SU-DHL-6 (cell line): Measurements from ENCODE around the gene PITPNC1.
"Not testable (repeated sequence)": the region's sequence is repeated elsewhere in the genome, so short reads cannot be mapped to it uniquely, and the experiment has no call there.

Experiments used
- H2AFZ ChIP-seq: fragments of 200-600 bp; sonication (generic); 2 replicates; pipeline ENCODE4 v1.6.1; 2014; ENCODE audit warnings: low read depth, mild to moderate bottlenecking, moderate library complexity, mixed read lengths, antibody characterized with exemption, low read length; ENCODE audit not compliant: severe bottlenecking
- H3F3A ChIP-seq: fragments of 200-600 bp; shearing (Covaris generic); 2 replicates; pipeline ENCODE4 v1.6.0; 2016; ENCODE audit warnings: antibody characterized with exemption, mild to moderate bottlenecking; ENCODE audit not compliant: insufficient read depth
- H3K27ac ChIP-seq: fragments of 200-600 bp; sonication (generic); 2 replicates; pipeline ENCODE4 v1.5.1; 2016; ENCODE audit warnings: low read depth, mild to moderate bottlenecking, low read length, moderate library complexity, mixed read lengths
- H3K27me3 ChIP-seq: fragments of 200-600 bp; sonication (generic), shearing (Covaris generic); 2 replicates; pipeline ENCODE4 v1.6.0; 2014; ENCODE audit warnings: mild to moderate bottlenecking, low read length
- H3K36me3 ChIP-seq: fragments of 200-600 bp; sonication (generic); 2 replicates; pipeline ENCODE4 v1.6.1; 2014; ENCODE audit warnings: mild to moderate bottlenecking, low read length, mixed read lengths
- H3K4me2 ChIP-seq: fragments of 300-600, 200-600 bp; shearing (Covaris generic), sonication (generic); 2 replicates; pipeline ENCODE4 v1.6.0; 2014; ENCODE audit warnings: low read length, low read depth, mild to moderate bottlenecking; ENCODE audit not compliant: poor library complexity, severe bottlenecking
- H3K4me3 ChIP-seq: fragments of 200-600 bp; sonication (generic); 2 replicates; pipeline ENCODE4 v1.5.1; 2014; ENCODE audit warnings: antibody characterized with exemption, low read length, mild to moderate bottlenecking, mixed read lengths; ENCODE audit not compliant: insufficient read depth, poor library complexity, severe bottlenecking
- H3K79me2 ChIP-seq: fragments of 200-600 bp; sonication (generic); 2 replicates; pipeline ENCODE4 v1.6.1; 2014; ENCODE audit warnings: mild to moderate bottlenecking, low read length, moderate library complexity; ENCODE audit not compliant: insufficient read depth
- H3K9ac ChIP-seq: fragments of 200-600 bp; sonication (generic); 2 replicates; pipeline ENCODE4 v1.7.0; 2014; ENCODE audit warnings: mild to moderate bottlenecking, low read length
- H3K9me2 ChIP-seq: fragments of 200-600 bp; sonication (generic); replicated peaks from 2 replicates; pipeline ENCODE4 v1.6.1; 2014; ENCODE audit warnings: low read length; ENCODE audit not compliant: insufficient read depth
- H3K9me3 ChIP-seq: fragments of 200-600 bp; sonication (generic); 2 replicates; pipeline ENCODE4 v1.6.1; 2014; ENCODE audit warnings: low read length, mixed read lengths; ENCODE audit not compliant: insufficient read depth
- H4K20me1 ChIP-seq: fragments of 200-600 bp; sonication (generic); 2 replicates; pipeline ENCODE4 v1.6.1; 2014; ENCODE audit warnings: low read depth, mild to moderate bottlenecking, antibody characterized with exemption, low read length, moderate library complexity, mixed read lengths
- EZH2phosphoT487 ChIP-seq: fragments of 200-600 bp; sonication (generic), shearing (Covaris generic); conservative IDR thresholded peaks from 2 replicates; pipeline ENCODE4 v1.6.1; 2018; ENCODE audit warnings: mild to moderate bottlenecking, antibody characterized with exemption, low read length, moderate library complexity, mixed read lengths
- TF ChIP-seq, protein P1 (sequence below): fragments of 200-600 bp; sonication (generic); IDR thresholded peaks from one replicate; pipeline ENCODE4 v1.5.1; 2017; ENCODE audit warnings: antibody characterized with exemption, mild to moderate bottlenecking, low read length, moderate library complexity; ENCODE audit not compliant: insufficient read depth, poor library complexity, severe bottlenecking

The PITPNC1 gene

DNA sequence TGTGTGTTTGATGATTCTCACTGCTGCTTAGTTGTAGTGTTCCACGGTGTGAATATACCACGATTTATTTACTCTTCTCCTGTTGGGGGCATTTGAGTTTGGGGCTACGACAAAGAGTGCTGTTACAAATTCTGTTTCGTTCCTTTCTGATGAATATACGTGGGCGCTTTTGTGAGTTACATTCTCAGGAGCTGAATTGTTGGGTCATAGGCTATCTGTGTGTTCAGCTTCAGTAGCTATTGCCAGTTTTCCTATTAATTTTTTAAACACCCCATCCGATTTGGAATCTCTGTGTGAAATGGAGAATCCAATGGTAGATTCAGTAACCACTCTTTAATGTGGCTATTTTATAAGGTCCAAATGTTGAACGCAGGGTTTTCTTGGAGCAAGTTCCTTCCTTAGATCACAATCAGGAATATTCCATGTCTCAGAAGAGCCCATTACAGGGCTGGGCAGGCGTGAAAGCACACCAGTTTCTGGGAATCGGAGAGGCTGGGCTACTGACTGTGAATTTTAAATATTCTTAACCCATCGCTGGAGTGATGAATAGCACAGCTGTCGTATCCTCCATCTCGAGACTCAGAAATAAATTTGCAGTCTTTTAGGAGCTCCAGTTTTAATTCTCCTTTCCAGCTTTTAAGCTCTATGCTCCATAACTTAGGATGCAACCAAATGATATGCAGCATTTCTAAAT, 115.9 kb downstream of the PITPNC1 start:
- H3K36me3 ChIP-seq = no peaks in the 10 kb centered on the region
- no peaks in the 10 kb centered on the region for H3K79me2 ChIP-seq
- TF ChIP-seq EZH2phosphoT487 = no peak
- TF ChIP-seq, protein P1, sequence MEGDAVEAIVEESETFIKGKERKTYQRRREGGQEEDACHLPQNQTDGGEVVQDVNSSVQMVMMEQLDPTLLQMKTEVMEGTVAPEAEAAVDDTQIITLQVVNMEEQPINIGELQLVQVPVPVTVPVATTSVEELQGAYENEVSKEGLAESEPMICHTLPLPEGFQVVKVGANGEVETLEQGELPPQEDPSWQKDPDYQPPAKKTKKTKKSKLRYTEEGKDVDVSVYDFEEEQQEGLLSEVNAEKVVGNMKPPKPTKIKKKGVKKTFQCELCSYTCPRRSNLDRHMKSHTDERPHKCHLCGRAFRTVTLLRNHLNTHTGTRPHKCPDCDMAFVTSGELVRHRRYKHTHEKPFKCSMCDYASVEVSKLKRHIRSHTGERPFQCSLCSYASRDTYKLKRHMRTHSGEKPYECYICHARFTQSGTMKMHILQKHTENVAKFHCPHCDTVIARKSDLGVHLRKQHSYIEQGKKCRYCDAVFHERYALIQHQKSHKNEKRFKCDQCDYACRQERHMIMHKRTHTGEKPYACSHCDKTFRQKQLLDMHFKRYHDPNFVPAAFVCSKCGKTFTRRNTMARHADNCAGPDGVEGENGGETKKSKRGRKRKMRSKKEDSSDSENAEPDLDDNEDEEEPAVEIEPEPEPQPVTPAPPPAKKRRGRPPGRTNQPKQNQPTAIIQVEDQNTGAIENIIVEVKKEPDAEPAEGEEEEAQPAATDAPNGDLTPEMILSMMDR = no peak
- no peaks in the 10 kb centered on the region for H3K9me2 ChIP-seq
- H3K9ac ChIP-seq = no peak overlapping the region
- no peaks in the 10 kb centered on the region for H3K27me3 ChIP-seq
- no peak overlapping the region for H3K27ac ChIP-seq
- no peaks in the 10 kb centered on the region for H3K9me3 ChIP-seq
- no peaks in the 10 kb centered on the region for H3F3A ChIP-seq
- no peak overlapping the region for H3K4me2 ChIP-seq
- no peaks in the 10 kb centered on the region for H4K20me1 ChIP-seq
- no peak overlapping the region for H2AFZ ChIP-seq
- no peak overlapping the region for H3K4me3 ChIP-seq

DNA sequence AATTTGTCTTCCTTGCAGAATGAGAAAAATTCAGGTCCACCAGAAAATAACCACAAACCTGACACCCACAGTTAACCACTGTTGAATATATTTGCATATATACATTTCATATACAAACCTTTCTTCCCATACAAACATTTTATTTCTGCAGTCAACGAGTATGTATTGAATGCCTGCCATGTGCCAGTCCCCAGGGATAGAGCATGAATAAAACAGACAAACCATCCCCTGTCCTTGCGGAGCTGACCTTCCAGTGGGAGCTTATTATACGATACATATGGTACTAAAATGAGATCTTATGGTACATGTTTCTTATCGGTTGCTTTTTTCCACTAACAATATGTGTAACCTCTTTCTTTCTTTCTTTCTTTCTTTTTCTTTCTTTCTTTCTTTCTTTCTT, 116.7 kb downstream of the PITPNC1 start:
- H3K4me3 ChIP-seq = no peak overlapping the region

DNA sequence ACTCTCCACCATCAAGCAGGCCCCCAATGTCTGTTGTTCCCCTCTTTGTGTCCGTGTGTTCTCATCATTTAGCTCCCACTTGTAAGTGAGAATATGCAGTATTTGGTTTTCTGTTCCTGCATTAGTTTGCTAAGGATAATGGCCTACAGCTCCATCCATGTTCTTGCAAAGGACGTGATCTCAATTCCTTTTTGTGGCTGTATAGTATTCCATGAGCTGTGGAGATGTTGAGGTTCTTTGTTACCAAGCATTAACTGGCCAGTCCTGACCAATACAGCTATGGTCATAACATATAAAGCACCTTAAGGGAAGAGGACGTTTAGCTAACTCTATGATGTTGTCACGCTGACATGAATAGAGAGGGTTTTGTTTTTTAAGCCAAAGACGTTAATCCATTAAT, 118.5 kb downstream of the PITPNC1 start:
- not testable (repeated sequence) for H3K9me3 ChIP-seq, H3K4me3 ChIP-seq, H3K9ac ChIP-seq, H3F3A ChIP-seq, H2AFZ ChIP-seq, H4K20me1 ChIP-seq, H3K9me2 ChIP-seq, H3K27ac ChIP-seq, H3K79me2 ChIP-seq, H3K4me2 ChIP-seq, H3K27me3 ChIP-seq, H3K36me3 ChIP-seq

More for the DNA sequence above, 116.7 kb downstream of the PITPNC1 start:
- Histone ChIP-seq H3F3A (no peaks in the 10 kb centered on the region), H3K9ac (no peak overlapping the region), H3K79me2 (no peaks in the 10 kb centered on the region), H3K9me2 (no peaks in the 10 kb centered on the region), H3K27me3 (no peaks in the 10 kb centered on the region), H2AFZ (no peak overlapping the region), H3K27ac (no peak overlapping the region), H3K9me3 (no peaks in the 10 kb centered on the region), H3K36me3 (no peaks in the 10 kb centered on the region), H4K20me1 (no peaks in the 10 kb centered on the region), H3K4me2 (no peak overlapping the region)
- TF ChIP-seq, protein P1 = no peak
- TF ChIP-seq EZH2phosphoT487 = no peak

DNA sequence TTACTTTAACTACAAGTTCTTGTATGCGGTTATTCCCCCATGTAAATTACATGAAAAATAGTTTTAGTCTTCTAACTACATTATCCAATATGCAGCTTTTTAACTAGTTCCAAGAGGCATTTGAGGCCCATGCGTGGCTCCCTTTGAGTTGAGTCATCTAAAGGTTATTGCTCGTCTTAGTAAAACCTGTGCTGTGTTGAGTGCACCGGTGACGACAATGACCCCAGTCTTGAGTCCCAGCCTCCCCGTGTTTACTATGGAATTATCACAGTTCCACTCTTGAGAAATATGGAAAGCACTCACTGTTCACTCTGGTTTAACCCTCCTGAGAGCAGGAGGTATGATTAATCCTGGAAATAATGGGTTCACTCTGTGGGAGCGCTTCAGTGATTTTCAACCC, 119.2 kb downstream of the PITPNC1 start:
- no peaks in the 10 kb centered on the region for H3K27me3 ChIP-seq
- H3K9me2 ChIP-seq = no peaks in the 10 kb centered on the region
- H3K27ac ChIP-seq = no peak overlapping the region
- no peak overlapping the region for H3K9ac ChIP-seq
- no peaks in the 10 kb centered on the region for H4K20me1 ChIP-seq
- no peak overlapping the region for H3K4me3 ChIP-seq
- no peak for TF ChIP-seq EZH2phosphoT487
- TF ChIP-seq, protein P1 = no peak
- H3K9me3 ChIP-seq = no peaks in the 10 kb centered on the region
- H3F3A ChIP-seq = no peaks in the 10 kb centered on the region
- H2AFZ ChIP-seq = no peak overlapping the region
- no peak overlapping the region for H3K4me2 ChIP-seq
- no peaks in the 10 kb centered on the region for H3K79me2 ChIP-seq
- H3K36me3 ChIP-seq = no peaks in the 10 kb centered on the region
